Aorta (tissue), 5 donors: ENCODE results near the gene SCGB1C1. TPM values are rescaled to one million over a fixed set of nuclear protein-coding genes. Genes with fewer than 3 reads are reported as not detected.

Experiments
- ATAC-seq: fragments of 200-7000 bp; cut with Tn5 transposase; one replicate; pipeline ENCODE4 v1.9.1; 2022; ENCODE audit warnings: moderate library complexity; ENCODE audit not compliant: low FRiP score
- DNase-seq, 2 donors: peaks; one replicate each; pipeline ENCODE4 v3.0.0-alpha.2; 2020
- H3K27ac ChIP-seq, 2 donors: one replicate each; pipeline ENCODE4 v1.5.1; 2013; ENCODE audit warnings: low read length in 2 of 2, mild to moderate bottlenecking in 2 of 2, moderate library complexity in 2 of 2, control low read depth in 1 of 2, inconsistent platforms in 1 of 2, low read depth in 1 of 2
- H3K27me3 ChIP-seq, 2 donors: one replicate each; pipeline ENCODE4 v1.6.1; 2013; ENCODE audit warnings: control low read depth in 1 of 2, low read length in 1 of 2, mild to moderate bottlenecking in 1 of 2, moderate library complexity in 1 of 2; ENCODE audit not compliant: insufficient read depth in 2 of 2, control insufficient read depth in 1 of 2
- H3K36me3 ChIP-seq, 2 donors: one replicate each; pipeline ENCODE4 v1.6.1; 2013; ENCODE audit warnings: control low read depth in 1 of 2, low read length in 1 of 2, mild to moderate bottlenecking in 1 of 2; ENCODE audit not compliant: insufficient read depth in 2 of 2, control insufficient read depth in 1 of 2
- H3K4me1 ChIP-seq, 2 donors: one replicate each; pipeline ENCODE4 v1.6.1; 2013; ENCODE audit warnings: low read length in 2 of 2, control low read depth in 1 of 2, mild to moderate bottlenecking in 1 of 2, moderate library complexity in 1 of 2; ENCODE audit not compliant: insufficient read depth in 2 of 2, control insufficient read depth in 1 of 2
- H3K4me3 ChIP-seq, 2 donors: one replicate each; pipeline ENCODE4 v1.5.1; 2013; ENCODE audit warnings: low read length in 2 of 2, control low read depth in 1 of 2, mild to moderate bottlenecking in 1 of 2
- H3K9me3 ChIP-seq: one replicate; pipeline ENCODE4 v1.6.1; 2013; ENCODE audit warnings: mild to moderate bottlenecking, low read length; ENCODE audit not compliant: control insufficient read depth
- WGBS, 2 donors: extraction: QIAGEN DNeasy Blood & Tissue Kit; methylation state at CpG; one replicate each; pipeline ENCODE4 v1.1.7; 2013; 5-methylcytosine and 5-hydroxymethylcytosine counted together
- intact Hi-C, 2 donors: fragments of 100-400 bp; cut with DNase I; formaldehyde crosslinking; loops; one replicate each; pipeline versions ENCODE4 v1.14.2 to v1.15.0; 2022
- polyA plus RNA-seq, 2 donors: library from polyadenylated mRNA; stranded (reverse); fragments of 200-250 nt; gene quantifications; one replicate each; pipeline ENCODE4 v1.2.3, GENCODE V29; 2013
- total RNA-seq, 2 donors: library from RNA; stranded (reverse); fragmentation: NEBNext Ultra II Directional; extraction: Animal tissue kit (Norgen Biotek cat#: 25700); gene quantifications; one replicate each; pipeline ENCODE4 v1.2.1, GENCODE V29; 2021
- donor health status: healthy with polysubstance abuse.
- donor health status: Bipolar disorder and iron deficiency.
- donor health status: DM: no; HTN: no; CAD: no.
- donor health status: DM: no; HTN: no; CAD: no.
- donor health status: DM: yes; HTN: yes; CAD: no.

Gene SCGB1C1
- total and polyA plus RNA-seq, 4 donors, result not detected

- WGBS, 2 donors, result 93 to 94% methylated on average over 14 of the region's 14 CpGs
- no peaks in the 10 kb centered on the region for H3K9me3 ChIP-seq
- no peaks in the 10 kb centered on the region for H3K27me3 ChIP-seq
- H3K36me3 ChIP-seq, result no peaks in the 10 kb centered on the region
- peak in 1 of 2 donors; percentile 68 for DNase-seq
- H3K27ac ChIP-seq, result no peak overlapping the region
- intact Hi-C loops, result no loop called here
- no peak overlapping the region for H3K4me3 ChIP-seq
- no peaks in the 10 kb centered on the region for H3K4me1 ChIP-seq
- no peak for ATAC-seq
Observed at GRCh38 chr11:221998-222789, 29.3 kb downstream of the SCGB1C1 start.

DNA sequence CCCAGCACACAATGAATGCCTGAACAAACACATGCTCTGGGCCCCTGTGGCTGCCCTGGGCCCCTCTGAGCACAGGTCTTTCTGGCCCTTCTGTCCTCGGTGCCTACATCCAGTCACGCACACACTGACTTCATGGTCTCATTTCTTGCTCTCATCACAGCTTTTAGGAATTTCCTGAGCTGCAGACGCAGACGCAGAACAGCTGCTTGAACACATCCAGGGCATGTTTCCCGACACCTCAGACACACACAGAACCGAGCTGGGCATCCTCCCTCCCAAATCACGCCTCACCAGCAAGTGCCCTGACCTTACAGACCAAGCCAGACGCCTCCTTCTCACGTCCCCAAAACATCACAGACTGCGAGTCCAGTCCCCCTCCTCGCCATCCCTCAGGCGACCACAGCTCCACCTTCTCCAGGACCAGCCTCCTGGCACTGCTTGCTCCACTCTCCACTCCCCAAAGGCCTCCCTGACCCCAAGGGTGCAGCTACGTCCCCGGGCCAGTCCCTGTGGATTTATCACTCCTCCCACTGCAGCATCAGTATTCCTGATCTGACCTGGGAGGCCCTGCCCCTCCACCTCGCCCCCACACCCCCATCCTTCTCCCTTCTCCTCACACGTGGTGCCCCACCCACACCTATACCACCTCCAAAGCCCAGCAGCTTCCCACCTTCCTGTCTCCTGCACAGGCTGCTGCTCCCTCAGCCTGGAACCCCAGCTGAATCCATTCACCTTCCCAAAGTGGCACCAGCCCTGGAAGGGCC is 30.3 kb downstream of the SCGB1C1 start:
- no peaks in the 10 kb centered on the region for H3K4me1 ChIP-seq
- DNase-seq, result no peak
- no peaks in the 10 kb centered on the region for H3K9me3 ChIP-seq
- no peaks in the 10 kb centered on the region for H3K36me3 ChIP-seq
- ATAC-seq, result no peak
- intact Hi-C loops, result no loop called here
- no peak overlapping the region for H3K4me3 ChIP-seq
- no peaks in the 10 kb centered on the region for H3K27me3 ChIP-seq
- 82 to 86% methylated on average over 15 to 16 of the region's 16 CpGs for WGBS, 2 donors
- H3K27ac ChIP-seq, result no peak overlapping the region

DNA sequence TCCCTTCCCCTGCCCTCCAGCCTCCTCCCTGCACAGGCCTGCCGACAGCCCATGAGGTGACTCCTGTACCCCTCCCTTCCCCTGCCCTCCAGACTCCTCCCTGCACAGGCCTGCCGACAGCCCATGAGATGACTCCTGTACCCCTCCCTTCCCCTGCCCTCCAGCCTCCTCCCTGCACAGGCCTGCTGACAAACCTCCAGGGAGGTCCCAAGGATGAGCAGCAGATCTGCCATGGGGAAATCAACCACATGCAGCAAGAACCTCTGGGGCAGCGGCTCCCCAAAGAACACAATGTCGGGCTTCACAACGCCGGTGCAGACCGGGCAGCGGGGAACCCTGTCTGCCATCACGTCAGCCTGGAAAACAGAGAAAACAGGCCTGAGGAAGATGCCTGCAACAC is 31.0 kb downstream of the SCGB1C1 start:
- no peaks in the 10 kb centered on the region for H3K4me1 ChIP-seq
- ATAC-seq, result no peak
- 92 to 97% methylated on average over 7 to 9 of the region's 9 CpGs for WGBS, 2 donors
- H3K4me3 ChIP-seq, result no peak overlapping the region
- no peaks in the 10 kb centered on the region for H3K27me3 ChIP-seq
- DNase-seq, result no peak
- H3K9me3 ChIP-seq, result no peaks in the 10 kb centered on the region
- no peaks in the 10 kb centered on the region for H3K36me3 ChIP-seq
- no peak overlapping the region for H3K27ac ChIP-seq
- intact Hi-C loops, result no loop called here

DNA sequence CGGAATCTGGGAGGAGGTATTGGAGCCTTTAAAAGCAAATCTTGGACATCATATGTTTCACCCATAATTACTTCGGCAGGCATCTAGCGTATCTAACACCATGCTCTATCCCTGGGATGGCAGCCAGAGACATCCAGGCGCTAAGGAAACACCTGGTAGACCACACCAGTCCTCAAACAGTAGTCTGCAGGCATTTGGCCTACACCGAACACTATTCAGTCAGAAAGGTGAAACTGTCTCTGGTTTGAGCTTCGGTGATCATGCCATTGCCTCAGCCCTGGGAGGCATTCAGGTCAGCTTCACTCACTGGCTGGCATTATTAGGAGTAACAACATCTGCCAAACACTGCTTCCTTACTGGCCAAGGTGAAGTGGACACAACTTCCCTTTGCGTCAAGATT is 31.5 kb downstream of the SCGB1C1 start:
- Histone ChIP-seq H3K4me1 (no peaks in the 10 kb centered on the region), H3K27me3 (no peaks in the 10 kb centered on the region), H3K4me3 (no peak overlapping the region), H3K36me3 (no peaks in the 10 kb centered on the region), H3K27ac (no peak overlapping the region), H3K9me3 (no peaks in the 10 kb centered on the region)
- DNase-seq, result peak in 1 of 2 donors; percentile 8
- intact Hi-C loops, result no loop called here
- ATAC-seq, result no peak
- WGBS, 2 donors, result 84 to 96% methylated on average over 7 of the region's 7 CpGs

DNA sequence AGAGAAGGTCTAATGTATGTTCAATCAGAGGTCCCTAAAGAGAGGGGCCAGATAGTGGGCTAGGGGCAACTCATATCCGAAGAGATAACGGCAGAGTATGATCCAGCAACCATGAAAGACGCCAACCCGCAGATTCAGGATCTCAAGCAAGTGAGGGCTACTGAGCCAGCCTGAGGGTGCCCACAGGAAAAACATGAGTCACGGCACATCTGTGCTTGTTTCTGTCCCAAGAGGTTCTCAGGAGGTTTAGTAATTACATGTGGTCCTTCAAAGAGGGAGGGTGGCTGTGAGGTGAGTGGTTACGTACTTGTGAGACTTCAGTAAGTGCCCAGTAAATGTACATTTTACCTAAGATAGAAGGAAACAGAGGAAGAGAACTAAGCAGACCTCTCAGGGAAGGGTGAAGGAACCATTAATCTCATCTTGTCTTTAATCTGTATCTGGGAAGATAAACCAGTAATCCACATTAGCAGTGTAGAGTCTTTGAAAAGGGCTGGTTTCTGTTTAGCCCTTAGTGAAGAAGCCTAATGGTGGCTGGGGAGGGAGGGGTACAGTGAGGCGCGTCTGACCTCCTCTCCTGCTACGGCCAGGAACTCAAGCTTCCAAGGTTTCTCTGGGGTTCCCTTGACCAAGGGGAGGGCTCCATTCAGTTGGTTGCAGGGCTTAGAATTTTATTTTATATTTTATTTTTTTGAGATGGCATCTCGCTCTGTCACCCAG is 33.0 kb downstream of the SCGB1C1 start:
- 84 to 91% methylated on average over 10 of the region's 10 CpGs for WGBS, 2 donors
- no peaks in the 10 kb centered on the region for H3K4me1 ChIP-seq
- DNase-seq, result no peak
- no peaks in the 10 kb centered on the region for H3K9me3 ChIP-seq
- H3K27me3 ChIP-seq, result no peaks in the 10 kb centered on the region
- H3K27ac ChIP-seq, result no peak overlapping the region
- intact Hi-C loops, result no loop called here
- no peak for ATAC-seq
- H3K36me3 ChIP-seq, result no peaks in the 10 kb centered on the region
- no peak overlapping the region for H3K4me3 ChIP-seq

DNA sequence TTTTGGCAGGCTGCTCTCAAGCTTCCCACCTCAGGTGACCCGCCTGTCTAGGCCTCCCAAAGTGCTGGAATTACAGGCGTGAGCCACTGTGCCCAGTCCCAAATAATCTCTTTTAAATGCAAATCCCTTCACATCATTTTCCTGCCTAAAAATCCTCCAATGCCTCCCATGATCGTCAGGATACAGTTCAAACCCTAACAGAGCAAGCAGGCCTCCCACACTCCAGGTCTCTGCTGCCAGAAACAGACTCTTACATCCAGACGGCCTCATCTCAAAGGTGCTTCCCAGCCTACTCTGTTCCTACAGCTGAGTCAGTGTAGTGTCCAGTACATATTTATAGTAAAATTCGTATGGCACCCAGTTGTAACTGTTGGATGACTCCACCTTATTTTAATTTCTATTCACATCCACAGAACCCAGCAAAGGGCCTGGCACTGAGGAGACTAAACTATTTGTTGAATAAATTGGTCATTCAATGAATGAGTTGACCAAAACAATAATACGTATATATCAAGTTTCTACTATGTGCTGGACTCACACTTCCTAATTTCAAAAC is 35.0 kb downstream of the SCGB1C1 start:
- 79 to 83% methylated on average over 6 of the region's 6 CpGs for WGBS, 2 donors
- intact Hi-C loops, result no loop called here
- ATAC-seq (no peak), DNase-seq (no peak)
- no peaks in the 10 kb centered on the region for H3K36me3 ChIP-seq
- no peak overlapping the region for H3K27ac ChIP-seq
- H3K27me3 ChIP-seq, result no peaks in the 10 kb centered on the region
- no peaks in the 10 kb centered on the region for H3K4me1 ChIP-seq
- H3K4me3 ChIP-seq, result no peak overlapping the region
- no peaks in the 10 kb centered on the region for H3K9me3 ChIP-seq

DNA sequence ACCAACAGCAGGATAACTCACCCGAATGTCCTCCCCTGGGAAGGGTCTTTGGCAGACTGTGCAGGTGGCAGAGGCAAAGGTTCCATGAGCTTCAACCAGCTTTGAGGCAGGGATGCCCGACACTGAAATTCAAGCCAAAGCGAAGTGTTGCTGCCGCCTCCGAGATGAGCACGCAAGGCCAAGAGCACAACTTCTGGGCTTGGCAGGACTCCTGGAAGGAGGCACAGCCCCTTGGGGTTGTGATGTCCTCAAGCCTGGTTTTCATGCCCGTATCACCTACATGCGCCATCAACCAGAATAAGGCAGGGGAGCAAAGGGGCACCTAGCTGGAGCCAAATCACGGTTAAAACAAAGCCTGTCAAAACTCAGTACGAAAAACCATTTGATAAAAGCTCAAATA is 37.6 kb downstream of the SCGB1C1 start:
- DNase-seq (no peak), ATAC-seq (no peak)
- WGBS, 2 donors, result 93 to 95% methylated on average over 10 of the region's 10 CpGs
- Histone ChIP-seq H3K36me3 (no peaks in the 10 kb centered on the region), H3K27ac (no peak overlapping the region), H3K9me3 (no peaks in the 10 kb centered on the region), H3K4me1 (no peaks in the 10 kb centered on the region), H3K27me3 (no peaks in the 10 kb centered on the region), H3K4me3 (no peak overlapping the region)
- intact Hi-C loops, result loop anchor here in 1 of 2 donors (10.0 kb wide), 1 partner anchor 74 kb away; the partner anchor contains the start of gene IFITM2

DNA sequence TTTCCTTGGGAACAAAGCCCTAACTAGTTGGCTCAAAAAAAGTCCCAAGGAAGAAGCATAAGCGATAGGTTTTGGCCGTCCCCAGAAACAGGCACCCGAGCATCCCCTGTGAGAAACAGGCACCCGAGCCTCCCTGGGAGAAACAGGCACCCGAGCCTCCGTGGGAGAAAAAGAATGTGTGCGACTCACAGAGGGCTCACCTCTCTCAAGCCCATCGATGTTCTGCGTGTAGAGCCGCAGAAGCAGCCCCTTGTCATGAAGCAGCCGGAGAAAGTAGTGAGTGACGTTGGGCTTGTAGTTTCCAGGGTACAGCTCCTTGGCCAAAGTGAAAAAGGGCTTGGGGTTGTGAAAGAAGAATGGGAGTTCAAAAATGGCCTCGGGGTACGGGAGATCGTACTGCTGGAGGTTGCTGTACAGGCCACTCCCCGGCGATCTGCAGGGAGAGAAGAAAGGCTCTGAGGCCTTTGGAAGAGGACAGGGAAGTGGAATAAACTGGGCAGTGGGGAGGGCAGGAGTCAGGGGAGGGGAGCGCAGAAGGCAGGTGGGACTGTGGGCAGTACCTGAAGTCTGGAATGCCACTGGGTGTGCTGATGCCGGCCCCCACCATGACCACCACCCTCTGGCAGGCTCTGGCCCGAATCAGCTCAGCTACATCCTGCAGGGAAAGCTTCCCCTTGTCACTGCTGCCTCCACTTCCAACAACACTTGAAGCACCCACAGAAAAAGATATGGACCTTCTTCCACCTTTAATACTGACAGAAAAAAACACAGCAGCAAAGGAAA is 40.1 kb downstream of the SCGB1C1 start:
- Histone ChIP-seq H3K9me3 (no peaks in the 10 kb centered on the region), H3K27me3 (no peaks in the 10 kb centered on the region), H3K4me1 (no peaks in the 10 kb centered on the region), H3K36me3 (no peaks in the 10 kb centered on the region), H3K4me3 (no peak overlapping the region), H3K27ac (no peak overlapping the region)
- intact Hi-C loops, result loop anchor here in 1 of 2 donors (10.0 kb wide), 1 partner anchor 72 kb away; the partner anchor contains the start of gene IFITM2
- DNase-seq (peak in 1 of 2 donors; percentile 62), ATAC-seq (no peak)
- WGBS, 2 donors, result 91 to 92% methylated on average over 19 to 20 of the region's 20 CpGs
